ENCODE measurements around the gene RYR3. TPM values are rescaled to one million over a fixed set of nuclear protein-coding genes. Genes with fewer than 3 reads are reported as not detected.

RYR3 gene
- polyA plus RNA-seq, 1 donor (not counting 4 experiments of a cell fraction or from before 2014, with no cell fraction given), result 0.04 TPM

DNA sequence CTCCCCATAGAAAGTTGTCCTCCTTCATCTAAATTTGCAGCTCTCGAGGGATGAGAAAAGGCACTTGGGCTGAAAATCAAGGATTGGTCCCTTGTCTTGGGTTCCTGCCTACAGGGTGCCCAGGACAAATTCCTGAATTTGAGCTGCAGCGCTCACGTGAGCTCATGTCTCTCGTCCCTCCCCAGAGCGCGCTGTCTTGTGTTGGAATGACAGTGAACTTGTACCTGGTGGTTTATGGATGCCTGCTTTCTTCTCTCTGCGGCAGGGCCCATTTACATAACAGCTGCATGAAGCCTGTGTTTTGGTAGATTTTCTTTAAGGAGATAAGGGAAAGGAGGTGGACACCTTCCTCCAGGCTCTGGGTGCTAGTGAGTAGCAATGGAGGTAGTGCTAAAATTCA lies 4.3 kb downstream of the RYR3 start:
- dilution Hi-C loops (cut with MboI; ENCODE audit: extremely low pct_ligation_motif_present, low sequenced_read_pairs), result no loop called here
- H3K27me3 ChIP-seq (ENCODE audit: control insufficient read depth, extremely low read depth, insufficient read depth, low read length), result peaks cover 21% of the 10 kb centered on the region
- DNase-seq (ENCODE audit: low read depth, low spot score) (no peak), FAIRE-seq (no peak)
- no peaks in the 10 kb centered on the region for H3K36me3 ChIP-seq (ENCODE audit: control insufficient read depth in 2 of 2, extremely low read depth in 1 of 2, insufficient read depth in 2 of 2, low read length in 2 of 2)
- H3K9ac ChIP-seq (ENCODE audit: control insufficient read depth, extremely low read depth, insufficient read depth, low read length), result no peak overlapping the region
- no peaks in the 10 kb centered on the region for H3K9me3 ChIP-seq (ENCODE audit: control insufficient read depth, low read depth, low read length)
- no peak overlapping the region for H3K4me2 ChIP-seq (ENCODE audit: control insufficient read depth, extremely low read depth, insufficient read depth, low read depth, low read length)
- TF ChIP-seq, protein P1, sequence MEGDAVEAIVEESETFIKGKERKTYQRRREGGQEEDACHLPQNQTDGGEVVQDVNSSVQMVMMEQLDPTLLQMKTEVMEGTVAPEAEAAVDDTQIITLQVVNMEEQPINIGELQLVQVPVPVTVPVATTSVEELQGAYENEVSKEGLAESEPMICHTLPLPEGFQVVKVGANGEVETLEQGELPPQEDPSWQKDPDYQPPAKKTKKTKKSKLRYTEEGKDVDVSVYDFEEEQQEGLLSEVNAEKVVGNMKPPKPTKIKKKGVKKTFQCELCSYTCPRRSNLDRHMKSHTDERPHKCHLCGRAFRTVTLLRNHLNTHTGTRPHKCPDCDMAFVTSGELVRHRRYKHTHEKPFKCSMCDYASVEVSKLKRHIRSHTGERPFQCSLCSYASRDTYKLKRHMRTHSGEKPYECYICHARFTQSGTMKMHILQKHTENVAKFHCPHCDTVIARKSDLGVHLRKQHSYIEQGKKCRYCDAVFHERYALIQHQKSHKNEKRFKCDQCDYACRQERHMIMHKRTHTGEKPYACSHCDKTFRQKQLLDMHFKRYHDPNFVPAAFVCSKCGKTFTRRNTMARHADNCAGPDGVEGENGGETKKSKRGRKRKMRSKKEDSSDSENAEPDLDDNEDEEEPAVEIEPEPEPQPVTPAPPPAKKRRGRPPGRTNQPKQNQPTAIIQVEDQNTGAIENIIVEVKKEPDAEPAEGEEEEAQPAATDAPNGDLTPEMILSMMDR (optimal IDR thresholded peaks at IDR 0.05 in 1 of 3, IDR thresholded peaks at IDR 0.05 in 1 of 3, conservative IDR thresholded peaks at IDR 0.05 in 1 of 3; ENCODE audit: extremely low read depth in 1 of 3, insufficient read depth in 2 of 3, low read length in 3 of 3), result no peak
- TF ChIP-seq EZH2 (IDR thresholded peaks at IDR 0.05; ENCODE audit: low read length), result no peak
- H4K20me1 ChIP-seq (ENCODE audit: control insufficient read depth, extremely low read depth, insufficient read depth, low read length), result no peaks in the 10 kb centered on the region
- H3K27ac ChIP-seq (ENCODE audit: control insufficient read depth, insufficient read depth, low read length), result no peak overlapping the region
- no peaks in the 10 kb centered on the region for H3K9me1 ChIP-seq (ENCODE audit: control insufficient read depth, extremely low read depth, insufficient read depth, low read length)
- H3K4me1 ChIP-seq (ENCODE audit: control insufficient read depth, extremely low read depth, insufficient read depth, low read length), result peaks cover 10% of the 10 kb centered on the region
- no peaks in the 10 kb centered on the region for H3K79me2 ChIP-seq (ENCODE audit: control insufficient read depth, insufficient read depth, low read length)
- no peak overlapping the region for H3K4me3 ChIP-seq (ENCODE audit: control insufficient read depth in 2 of 3, extremely low read depth in 1 of 3, insufficient read depth in 2 of 3, low read depth in 1 of 3, low read length in 3 of 3)
- no peak overlapping the region for H2AFZ ChIP-seq (ENCODE audit: control insufficient read depth, low read length)

DNA sequence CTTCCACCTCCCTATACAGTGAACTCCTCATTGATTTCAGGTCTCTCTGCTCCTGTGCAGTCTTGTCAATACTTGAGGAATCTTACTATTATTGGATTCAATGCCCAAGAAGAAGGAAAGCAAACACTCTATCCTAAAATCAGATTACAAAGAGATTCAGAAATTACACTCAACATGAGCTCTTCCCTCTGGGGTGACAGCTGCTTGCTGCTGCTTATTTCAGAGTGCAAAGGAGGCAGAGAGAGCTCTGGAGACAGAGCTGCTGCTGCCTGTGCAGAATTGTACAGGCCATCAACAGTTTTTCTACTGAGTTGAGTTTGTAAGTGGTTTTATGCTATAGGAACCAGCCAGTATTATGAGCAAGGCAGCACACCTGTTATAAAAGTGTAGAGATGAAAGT lies 7.1 kb downstream of the RYR3 start:
- no peaks in the 10 kb centered on the region for H3K36me3 ChIP-seq (ENCODE audit: control insufficient read depth in 2 of 2, extremely low read depth in 1 of 2, insufficient read depth in 2 of 2, low read length in 2 of 2)
- H3K9me1 ChIP-seq (ENCODE audit: control insufficient read depth, extremely low read depth, insufficient read depth, low read length), result no peaks in the 10 kb centered on the region
- dilution Hi-C loops (cut with MboI; ENCODE audit: extremely low pct_ligation_motif_present, low sequenced_read_pairs), result no loop called here
- no peaks in the 10 kb centered on the region for H3K9me3 ChIP-seq (ENCODE audit: control insufficient read depth, low read depth, low read length)
- DNase-seq (ENCODE audit: low read depth, low spot score) (no peak), FAIRE-seq (no peak)
- no peak overlapping the region for H3K4me2 ChIP-seq (ENCODE audit: control insufficient read depth, extremely low read depth, insufficient read depth, low read depth, low read length)
- H2AFZ ChIP-seq (ENCODE audit: control insufficient read depth, low read length), result no peak overlapping the region
- TF ChIP-seq, protein P1 (optimal IDR thresholded peaks at IDR 0.05 in 1 of 3, IDR thresholded peaks at IDR 0.05 in 1 of 3, conservative IDR thresholded peaks at IDR 0.05 in 1 of 3; ENCODE audit: extremely low read depth in 1 of 3, insufficient read depth in 2 of 3, low read length in 3 of 3), result no peak
- no peak for TF ChIP-seq EZH2 (IDR thresholded peaks at IDR 0.05; ENCODE audit: low read length)
- H3K4me3 ChIP-seq (ENCODE audit: control insufficient read depth in 2 of 3, extremely low read depth in 1 of 3, insufficient read depth in 2 of 3, low read depth in 1 of 3, low read length in 3 of 3), result no peak overlapping the region
- peaks cover 10% of the 10 kb centered on the region for H3K4me1 ChIP-seq (ENCODE audit: control insufficient read depth, extremely low read depth, insufficient read depth, low read length)
- no peaks in the 10 kb centered on the region for H3K79me2 ChIP-seq (ENCODE audit: control insufficient read depth, insufficient read depth, low read length)
- H3K27me3 ChIP-seq (ENCODE audit: control insufficient read depth, extremely low read depth, insufficient read depth, low read length), result no peaks in the 10 kb centered on the region
- H3K27ac ChIP-seq (ENCODE audit: control insufficient read depth, insufficient read depth, low read length), result no peak overlapping the region
- H4K20me1 ChIP-seq (ENCODE audit: control insufficient read depth, extremely low read depth, insufficient read depth, low read length), result no peaks in the 10 kb centered on the region
- H3K9ac ChIP-seq (ENCODE audit: control insufficient read depth, extremely low read depth, insufficient read depth, low read length), result no peak overlapping the region
